GM12878 (cell line): ENCODE results near the gene ABHD18. TPM values are rescaled to one million over a fixed set of nuclear protein-coding genes. Genes with fewer than 3 reads are reported as not detected.

Experiments
- ASH2L ChIP-seq: fragments of 300-600, 200-600 bp; sonication (generic); IDR thresholded peaks from 2 replicates; pipeline ENCODE4 v1.6.1; 2017; ENCODE audit warnings: low read depth, mild to moderate bottlenecking, borderline replicate concordance
- BCL11A ChIP-seq: IDR thresholded peaks from 2 replicates; pipeline ENCODE4 v1.6.1; 2011; ENCODE audit warnings: low read depth, low read length
- CBX3 ChIP-seq: fragments of 200-600 bp; sonication (generic); IDR thresholded peaks from 2 replicates; pipeline ENCODE4 v1.6.1; 2016; ENCODE audit warnings: low read depth, borderline replicate concordance
- CTCF ChIP-seq, 3 experiments: IDR thresholded peaks in 2 of 3; conservative IDR thresholded peaks in 1 of 3; 2 replicates each; pipeline ENCODE4 v1.5.1; 2011; ENCODE audit warnings: low read depth in 3 of 3, low read length in 3 of 3, mild to moderate bottlenecking in 3 of 3, control low read depth in 2 of 3, moderate library complexity in 2 of 3, inconsistent platforms in 1 of 3, mixed read lengths in 1 of 3; ENCODE audit not compliant: control insufficient read depth in 2 of 3, insufficient read depth in 1 of 3; ENCODE audit errors: extremely low read depth in 1 of 3
- LARP7 ChIP-seq: fragments of 450-650 bp; IDR thresholded peaks from 2 replicates; pipeline ENCODE4 v1.6.1; 2017; ENCODE audit warnings: mild to moderate bottlenecking
- MXI1 ChIP-seq: fragments of 150-350 bp; IDR thresholded peaks from 2 replicates; pipeline ENCODE4 v1.6.1; 2011; ENCODE audit warnings: low read depth, mild to moderate bottlenecking, inconsistent platforms, low read length, improper control_type of control experiment
- PAX5 ChIP-seq: IDR thresholded peaks from 2 replicates; pipeline ENCODE4 v1.6.1; 2011; ENCODE audit warnings: low read depth, low read length, borderline replicate concordance
- RBBP5 ChIP-seq: fragments of 200-600 bp; sonication (generic); conservative IDR thresholded peaks from 2 replicates; pipeline ENCODE4 v1.6.1; 2016
- SKIL ChIP-seq: fragments of 450-650 bp; IDR thresholded peaks from 2 replicates; pipeline ENCODE4 v1.6.1; 2017; ENCODE audit warnings: mild to moderate bottlenecking, low read depth, inconsistent platforms; ENCODE audit not compliant: poor library complexity, severe bottlenecking
- STAT1 ChIP-seq: fragments of 450-650 bp; conservative IDR thresholded peaks from 2 replicates; pipeline ENCODE4 v1.6.1; 2014; ENCODE audit warnings: antibody characterized with exemption, mild to moderate bottlenecking
- polyA plus RNA-seq, 11 experiments: library from polyadenylated mRNA; depleted of rRNA in 4 of 11; unstranded in 6 of 11; stranded (reverse) in 5 of 11; fragments of >200 nt; fragmentation: Nextera tagmentation in 4 of 11; fragmentation: Illumina TruSeq in 1 of 11; extraction: Ambion mirVana in 4 of 11; extraction: Trizol in 1 of 11; gene quantifications; 1 replicate in 1 of 11; 2 replicates in 10 of 11; pipeline versions ENCODE4 v1.2.1 to v1.2.3, GENCODE V29; 2011 to 2016; ENCODE audit warnings: inconsistent platforms in 2 of 11, missing spikeins in 2 of 11, low read depth in 1 of 11
- total RNA-seq, 4 experiments: library from RNA; depleted of rRNA in 3 of 4; stranded (reverse); fragments of >200 nt in 3 of 4; fragmentation: Illumina TruSeq in 1 of 4; extraction: Trizol in 1 of 4; gene quantifications; 2 replicates each; pipeline versions ENCODE4 v1.2.1 to v1.2.3, GENCODE V29; 2013 to 2021
- TF ChIP-seq, protein P1 (sequence below): IDR thresholded peaks from 2 replicates; pipeline ENCODE4 v1.6.1; 2012; ENCODE audit warnings: mild to moderate bottlenecking, low read depth, low read length
- TF ChIP-seq, protein P2 (sequence below): fragments of 450-650 bp; IDR thresholded peaks from 2 replicates; pipeline ENCODE4 v1.6.1; 2017; ENCODE audit warnings: low read depth, mild to moderate bottlenecking, moderate library complexity
- TF ChIP-seq, protein P3 (sequence below): IDR thresholded peaks from 2 replicates; pipeline ENCODE4 v1.6.1; 2011; ENCODE audit warnings: low read depth, low read length, improper control_type of control experiment, borderline replicate concordance
- TF ChIP-seq, protein P4 (sequence below): fragments of 450-650 bp; IDR thresholded peaks from 2 replicates; pipeline ENCODE4 v1.6.1; 2017; ENCODE audit warnings: antibody characterized with exemption, mild to moderate bottlenecking, moderate library complexity

Gene ABHD18
- total and polyA plus RNA-seq, 10 of the 15 experiments (the other 5 are each of a cell fraction or from before 2014, with no cell fraction given), result 3.4 to 13.5 (median 9.6) TPM

DNA sequence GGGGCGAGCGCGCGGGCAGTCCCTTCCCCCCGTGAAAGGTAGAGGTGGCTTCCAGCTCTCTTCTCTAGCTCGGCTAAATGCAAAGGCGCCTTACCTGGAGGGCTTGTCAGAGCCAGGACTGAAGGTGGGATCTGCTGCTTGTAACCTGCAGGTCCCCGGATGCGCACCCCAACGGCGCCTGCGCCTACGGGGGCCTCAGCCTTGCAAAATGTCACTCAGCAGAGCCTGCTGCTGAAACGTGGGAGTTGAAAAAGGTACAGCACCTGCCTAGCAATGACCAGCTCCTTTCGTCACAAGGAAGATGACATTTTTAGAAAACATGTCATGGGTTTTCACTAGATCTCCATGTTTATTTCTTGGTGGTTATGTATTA is 583 bp downstream of the ABHD18 start (continued):
- no peak for TF ChIP-seq SKIL
- TF ChIP-seq PAX5, result no peak
- TF ChIP-seq, protein P1, sequence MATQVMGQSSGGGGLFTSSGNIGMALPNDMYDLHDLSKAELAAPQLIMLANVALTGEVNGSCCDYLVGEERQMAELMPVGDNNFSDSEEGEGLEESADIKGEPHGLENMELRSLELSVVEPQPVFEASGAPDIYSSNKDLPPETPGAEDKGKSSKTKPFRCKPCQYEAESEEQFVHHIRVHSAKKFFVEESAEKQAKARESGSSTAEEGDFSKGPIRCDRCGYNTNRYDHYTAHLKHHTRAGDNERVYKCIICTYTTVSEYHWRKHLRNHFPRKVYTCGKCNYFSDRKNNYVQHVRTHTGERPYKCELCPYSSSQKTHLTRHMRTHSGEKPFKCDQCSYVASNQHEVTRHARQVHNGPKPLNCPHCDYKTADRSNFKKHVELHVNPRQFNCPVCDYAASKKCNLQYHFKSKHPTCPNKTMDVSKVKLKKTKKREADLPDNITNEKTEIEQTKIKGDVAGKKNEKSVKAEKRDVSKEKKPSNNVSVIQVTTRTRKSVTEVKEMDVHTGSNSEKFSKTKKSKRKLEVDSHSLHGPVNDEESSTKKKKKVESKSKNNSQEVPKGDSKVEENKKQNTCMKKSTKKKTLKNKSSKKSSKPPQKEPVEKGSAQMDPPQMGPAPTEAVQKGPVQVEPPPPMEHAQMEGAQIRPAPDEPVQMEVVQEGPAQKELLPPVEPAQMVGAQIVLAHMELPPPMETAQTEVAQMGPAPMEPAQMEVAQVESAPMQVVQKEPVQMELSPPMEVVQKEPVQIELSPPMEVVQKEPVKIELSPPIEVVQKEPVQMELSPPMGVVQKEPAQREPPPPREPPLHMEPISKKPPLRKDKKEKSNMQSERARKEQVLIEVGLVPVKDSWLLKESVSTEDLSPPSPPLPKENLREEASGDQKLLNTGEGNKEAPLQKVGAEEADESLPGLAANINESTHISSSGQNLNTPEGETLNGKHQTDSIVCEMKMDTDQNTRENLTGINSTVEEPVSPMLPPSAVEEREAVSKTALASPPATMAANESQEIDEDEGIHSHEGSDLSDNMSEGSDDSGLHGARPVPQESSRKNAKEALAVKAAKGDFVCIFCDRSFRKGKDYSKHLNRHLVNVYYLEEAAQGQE, result no peak
- 0 out of 2 replicates have a peak, but pooled peaks have one; percentile 25 for TF ChIP-seq STAT1
- TF ChIP-seq LARP7, result 0 out of 2 replicates have a peak, but pooled peaks have one; percentile 51
- TF ChIP-seq, protein P2, sequence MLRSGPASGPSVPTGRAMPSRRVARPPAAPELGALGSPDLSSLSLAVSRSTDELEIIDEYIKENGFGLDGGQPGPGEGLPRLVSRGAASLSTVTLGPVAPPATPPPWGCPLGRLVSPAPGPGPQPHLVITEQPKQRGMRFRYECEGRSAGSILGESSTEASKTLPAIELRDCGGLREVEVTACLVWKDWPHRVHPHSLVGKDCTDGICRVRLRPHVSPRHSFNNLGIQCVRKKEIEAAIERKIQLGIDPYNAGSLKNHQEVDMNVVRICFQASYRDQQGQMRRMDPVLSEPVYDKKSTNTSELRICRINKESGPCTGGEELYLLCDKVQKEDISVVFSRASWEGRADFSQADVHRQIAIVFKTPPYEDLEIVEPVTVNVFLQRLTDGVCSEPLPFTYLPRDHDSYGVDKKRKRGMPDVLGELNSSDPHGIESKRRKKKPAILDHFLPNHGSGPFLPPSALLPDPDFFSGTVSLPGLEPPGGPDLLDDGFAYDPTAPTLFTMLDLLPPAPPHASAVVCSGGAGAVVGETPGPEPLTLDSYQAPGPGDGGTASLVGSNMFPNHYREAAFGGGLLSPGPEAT, result no peak
- TF ChIP-seq, protein P3, sequence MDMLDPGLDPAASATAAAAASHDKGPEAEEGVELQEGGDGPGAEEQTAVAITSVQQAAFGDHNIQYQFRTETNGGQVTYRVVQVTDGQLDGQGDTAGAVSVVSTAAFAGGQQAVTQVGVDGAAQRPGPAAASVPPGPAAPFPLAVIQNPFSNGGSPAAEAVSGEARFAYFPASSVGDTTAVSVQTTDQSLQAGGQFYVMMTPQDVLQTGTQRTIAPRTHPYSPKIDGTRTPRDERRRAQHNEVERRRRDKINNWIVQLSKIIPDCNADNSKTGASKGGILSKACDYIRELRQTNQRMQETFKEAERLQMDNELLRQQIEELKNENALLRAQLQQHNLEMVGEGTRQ, result no peak
- TF ChIP-seq BCL11A, result no peak
- TF ChIP-seq, protein P4, sequence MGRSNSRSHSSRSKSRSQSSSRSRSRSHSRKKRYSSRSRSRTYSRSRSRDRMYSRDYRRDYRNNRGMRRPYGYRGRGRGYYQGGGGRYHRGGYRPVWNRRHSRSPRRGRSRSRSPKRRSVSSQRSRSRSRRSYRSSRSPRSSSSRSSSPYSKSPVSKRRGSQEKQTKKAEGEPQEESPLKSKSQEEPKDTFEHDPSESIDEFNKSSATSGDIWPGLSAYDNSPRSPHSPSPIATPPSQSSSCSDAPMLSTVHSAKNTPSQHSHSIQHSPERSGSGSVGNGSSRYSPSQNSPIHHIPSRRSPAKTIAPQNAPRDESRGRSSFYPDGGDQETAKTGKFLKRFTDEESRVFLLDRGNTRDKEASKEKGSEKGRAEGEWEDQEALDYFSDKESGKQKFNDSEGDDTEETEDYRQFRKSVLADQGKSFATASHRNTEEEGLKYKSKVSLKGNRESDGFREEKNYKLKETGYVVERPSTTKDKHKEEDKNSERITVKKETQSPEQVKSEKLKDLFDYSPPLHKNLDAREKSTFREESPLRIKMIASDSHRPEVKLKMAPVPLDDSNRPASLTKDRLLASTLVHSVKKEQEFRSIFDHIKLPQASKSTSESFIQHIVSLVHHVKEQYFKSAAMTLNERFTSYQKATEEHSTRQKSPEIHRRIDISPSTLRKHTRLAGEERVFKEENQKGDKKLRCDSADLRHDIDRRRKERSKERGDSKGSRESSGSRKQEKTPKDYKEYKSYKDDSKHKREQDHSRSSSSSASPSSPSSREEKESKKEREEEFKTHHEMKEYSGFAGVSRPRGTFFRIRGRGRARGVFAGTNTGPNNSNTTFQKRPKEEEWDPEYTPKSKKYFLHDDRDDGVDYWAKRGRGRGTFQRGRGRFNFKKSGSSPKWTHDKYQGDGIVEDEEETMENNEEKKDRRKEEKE, result no peak
- TF ChIP-seq ASH2L, result no peak
- TF ChIP-seq CTCF (IDR thresholded peaks at IDR 0.05 in 2 of 3, conservative IDR thresholded peaks at IDR 0.05 in 1 of 3; ENCODE audit: control insufficient read depth in 2 of 3, extremely low read depth in 1 of 3, insufficient read depth in 1 of 3, low read depth in 3 of 3, low read length in 3 of 3), result no peak
- TF ChIP-seq CBX3, result no peak
- TF ChIP-seq RBBP5, result no peak
- no peak for TF ChIP-seq MXI1
